Upper lobe of left lung (tissue), 4 donors: ENCODE results near the gene KCNAB1.
"Not testable (repeated sequence)": the region's sequence is repeated elsewhere in the genome, so short reads cannot be mapped to it uniquely, and the experiment has no call there.

ENCODE experiments used
- CTCF ChIP-seq, 6 experiments: fragments of 450-650 bp in 4 of 6; fragments of 200-600 bp in 2 of 6; sonication (generic) in 2 of 6; IDR thresholded peaks; one replicate each; pipeline ENCODE4 v1.5.1; 2016 to 2019; ENCODE audit warnings: antibody characterized with exemption in 6 of 6
- EP300 ChIP-seq, 4 donors: sonication (generic); formaldehyde crosslinking; IDR thresholded peaks; one replicate each; pipeline ENCODE4 v1.5.1; 2017; ENCODE audit warnings: antibody characterized with exemption in 4 of 4, control low read depth in 2 of 4
- POLR2A ChIP-seq, 4 donors: fragments of 450-650 bp; IDR thresholded peaks; one replicate each; pipeline ENCODE4 v1.5.1; 2016 to 2017; ENCODE audit warnings: antibody characterized with exemption in 4 of 4, mild to moderate bottlenecking in 2 of 4
- POLR2AphosphoS5 ChIP-seq, 2 donors: sonication (generic); formaldehyde crosslinking; IDR thresholded peaks; one replicate each; pipeline ENCODE4 v1.5.1; 2017; ENCODE audit warnings: antibody characterized with exemption in 2 of 2

DNA sequence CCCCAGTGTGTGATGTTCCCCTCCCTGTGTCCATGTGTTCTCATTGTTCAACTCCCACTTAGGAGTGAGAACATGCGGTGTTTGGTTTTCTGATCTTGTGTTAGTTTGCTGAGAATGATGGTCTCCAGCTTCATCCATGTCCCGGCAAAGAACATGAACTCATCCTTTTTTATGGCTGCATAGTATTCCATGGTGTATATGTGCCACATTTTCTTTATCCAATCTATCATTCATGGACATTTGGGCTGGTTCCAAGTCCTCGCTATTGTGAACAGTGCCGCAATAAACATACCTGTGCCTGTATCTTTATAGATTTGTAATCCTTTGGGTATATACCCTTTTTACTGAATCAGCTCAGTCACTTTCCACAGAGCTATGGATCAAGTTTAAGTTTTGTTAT is 24.7 kb upstream of the KCNAB1 start:
- TF ChIP-seq CTCF, POLR2A, EP300, POLR2AphosphoS5 (IDR thresholded peaks at IDR 0.05): not testable (repeated sequence)
